ENCODE data around the gene C9orf153. TPM values are rescaled to one million over a fixed set of nuclear protein-coding genes. Genes with fewer than 3 reads are reported as not detected.
A peak's percentile ranks its signal among the peaks of the same experiment; 100 is the strongest.

The C9orf153 gene
- total RNA-seq, 2 donors from 2014 or later = 1.3 to 7.6 TPM

GRCh38 chr9:86286278-86286677 is 26.8 kb upstream of the C9orf153 start:
- DNase-seq = no peak
- H3K36me3 ChIP-seq (replicated peaks in 1 of 2; ENCODE audit: insufficient read depth in 1 of 2, low read depth in 2 of 2) = no peaks in the 10 kb centered on the region
- peaks cover 9% of the 10 kb centered on the region for H3K4me1 ChIP-seq
- ATAC-seq = no peak
- 35 to 60% methylated on average over 3 of the region's 3 CpGs for WGBS, 2 donors
- no peak overlapping the region for H3K27ac ChIP-seq
- intact Hi-C loops (cut with DNase I) = no loop called here
- TF ChIP-seq, protein P1, sequence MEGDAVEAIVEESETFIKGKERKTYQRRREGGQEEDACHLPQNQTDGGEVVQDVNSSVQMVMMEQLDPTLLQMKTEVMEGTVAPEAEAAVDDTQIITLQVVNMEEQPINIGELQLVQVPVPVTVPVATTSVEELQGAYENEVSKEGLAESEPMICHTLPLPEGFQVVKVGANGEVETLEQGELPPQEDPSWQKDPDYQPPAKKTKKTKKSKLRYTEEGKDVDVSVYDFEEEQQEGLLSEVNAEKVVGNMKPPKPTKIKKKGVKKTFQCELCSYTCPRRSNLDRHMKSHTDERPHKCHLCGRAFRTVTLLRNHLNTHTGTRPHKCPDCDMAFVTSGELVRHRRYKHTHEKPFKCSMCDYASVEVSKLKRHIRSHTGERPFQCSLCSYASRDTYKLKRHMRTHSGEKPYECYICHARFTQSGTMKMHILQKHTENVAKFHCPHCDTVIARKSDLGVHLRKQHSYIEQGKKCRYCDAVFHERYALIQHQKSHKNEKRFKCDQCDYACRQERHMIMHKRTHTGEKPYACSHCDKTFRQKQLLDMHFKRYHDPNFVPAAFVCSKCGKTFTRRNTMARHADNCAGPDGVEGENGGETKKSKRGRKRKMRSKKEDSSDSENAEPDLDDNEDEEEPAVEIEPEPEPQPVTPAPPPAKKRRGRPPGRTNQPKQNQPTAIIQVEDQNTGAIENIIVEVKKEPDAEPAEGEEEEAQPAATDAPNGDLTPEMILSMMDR (IDR thresholded peaks at IDR 0.05) = no peak
- no peak for TF ChIP-seq POLR2A (IDR thresholded peaks at IDR 0.05)
- H3K9me3 ChIP-seq = no peaks in the 10 kb centered on the region
- no peak overlapping the region for H3K4me3 ChIP-seq
- no peaks in the 10 kb centered on the region for H3K27me3 ChIP-seq

DNA sequence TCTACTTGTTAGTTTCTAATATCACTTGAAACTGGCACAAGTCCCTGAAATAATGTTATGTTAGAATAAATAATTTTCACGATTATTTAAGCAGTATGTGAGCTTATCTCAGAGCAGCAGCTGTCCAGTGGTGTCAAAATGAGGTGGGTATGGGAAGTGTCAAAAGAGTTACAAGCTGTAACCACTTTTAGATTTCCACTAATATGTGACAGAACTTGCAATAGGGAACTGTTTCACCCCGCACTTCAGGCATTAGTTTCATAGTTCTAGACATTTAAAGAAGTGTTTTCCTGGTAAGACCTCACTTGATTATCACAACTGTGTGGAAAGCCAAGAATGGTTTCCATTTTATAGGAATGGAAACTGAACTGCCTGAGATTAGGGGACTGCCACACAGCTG is 25.8 kb upstream of the C9orf153 start:
- Histone ChIP-seq H3K4me1 (peaks cover 19% of the 10 kb centered on the region), H3K36me3 (replicated peaks in 1 of 2; ENCODE audit: insufficient read depth in 1 of 2, low read depth in 2 of 2) (no peaks in the 10 kb centered on the region), H3K4me3 (no peak overlapping the region), H3K9me3 (no peaks in the 10 kb centered on the region), H3K27me3 (no peaks in the 10 kb centered on the region), H3K27ac (no peak overlapping the region)
- no peak for DNase-seq
- no peak for ATAC-seq
- TF ChIP-seq, protein P1 (IDR thresholded peaks at IDR 0.05) = no peak
- no peak for TF ChIP-seq POLR2A (IDR thresholded peaks at IDR 0.05)
- intact Hi-C loops (cut with DNase I) = no loop called here
- 49 to 63% methylated on average over 2 of the region's 2 CpGs for WGBS, 2 donors

GRCh38 chr9:86282979-86283535 is 23.6 kb upstream of the C9orf153 start:
- intact Hi-C loops (cut with DNase I) = no loop called here
- DNase-seq (no peak), ATAC-seq (peak; percentile 27)
- H3K4me1 ChIP-seq = peaks cover 34% of the 10 kb centered on the region
- peak overlapping the region; percentile 73 to 96 for H3K4me3 ChIP-seq
- TF ChIP-seq POLR2A (IDR thresholded peaks at IDR 0.05) = no peak
- TF ChIP-seq, protein P1 (IDR thresholded peaks at IDR 0.05) = no peak
- H3K27me3 ChIP-seq = no peaks in the 10 kb centered on the region
- H3K9me3 ChIP-seq = no peaks in the 10 kb centered on the region
- peak overlapping the region; percentile 79 to 98 (median 94) for H3K27ac ChIP-seq
- 8 to 11% methylated on average over 11 to 12 of the region's 12 CpGs for WGBS, 2 donors
- H3K36me3 ChIP-seq (replicated peaks in 1 of 2; ENCODE audit: insufficient read depth in 1 of 2, low read depth in 2 of 2) = no peaks in the 10 kb centered on the region

DNA sequence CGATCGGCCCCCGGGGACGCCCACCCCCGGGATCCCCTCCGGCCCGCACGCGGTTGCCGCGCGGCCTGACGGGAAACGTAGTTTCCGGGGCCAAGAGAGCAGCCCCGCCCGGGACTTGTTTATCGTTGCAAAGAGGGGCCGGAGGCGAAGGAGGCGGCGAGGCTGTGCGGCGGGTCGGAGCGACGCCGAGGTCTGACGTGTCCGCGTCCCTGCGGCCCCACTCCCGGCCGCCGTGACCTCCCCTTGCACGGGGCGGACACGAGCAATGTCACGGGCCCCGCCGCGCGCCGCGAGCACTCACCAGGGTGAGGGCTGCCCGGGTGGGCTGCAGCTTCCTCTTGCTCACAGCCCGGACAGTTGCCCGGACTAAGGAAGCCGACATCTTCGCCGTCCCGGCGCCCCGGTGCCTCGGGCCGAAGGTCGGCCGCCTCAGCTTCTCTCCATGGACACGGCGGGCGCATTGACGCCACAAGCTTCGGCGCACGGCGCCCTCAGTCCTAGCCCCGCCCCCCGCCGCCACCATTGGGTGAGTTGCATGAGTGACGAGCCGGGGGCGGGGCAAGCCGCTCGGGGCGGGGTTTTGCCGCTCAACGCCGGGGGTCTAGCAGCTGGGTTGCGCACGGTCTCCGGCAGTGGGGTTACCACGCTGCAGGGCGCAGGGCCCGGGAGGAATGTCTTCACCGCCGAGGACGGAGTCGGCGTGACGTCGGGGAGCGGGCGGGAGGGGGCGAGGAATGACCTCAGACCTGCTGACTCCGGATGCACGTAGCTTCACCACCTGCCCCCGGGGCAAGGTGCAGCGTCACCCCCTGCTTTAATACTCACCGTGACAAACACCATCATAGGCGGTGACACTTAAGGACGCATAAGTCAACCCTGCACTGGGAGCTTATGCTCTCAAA is 22.9 kb upstream of the C9orf153 start, which contains the start of gene ISCA1:
ISCA1 (minus strand) TSS at position 462 of the 902 bp plus-strand sequence; CDS start at position 382, 80 bp downstream.
- intact Hi-C loops (cut with DNase I) = no loop called here
- WGBS, 2 donors = 0% methylated on average over 5 to 84 of the region's 101 CpGs
- Histone ChIP-seq H3K4me1 (peaks cover 34% of the 10 kb centered on the region), H3K27ac (peak within 1 kb of the TSS; percentile 79 to 98 (median 94)), H3K9me3 (no peaks in the 10 kb centered on the region), H3K36me3 (replicated peaks in 1 of 2; ENCODE audit: insufficient read depth in 1 of 2, low read depth in 2 of 2) (no peaks in the 10 kb centered on the region), H3K4me3 (peak within 1 kb of the TSS; percentile 73 to 96), H3K27me3 (no peaks in the 10 kb centered on the region)
- DNase-seq = peak; percentile 97 to 99 (median 97)
- ATAC-seq = peak; percentile 93
- peak; percentile 91 to 95 (median 93) for TF ChIP-seq POLR2A (IDR thresholded peaks at IDR 0.05)
- TF ChIP-seq, protein P1 (IDR thresholded peaks at IDR 0.05) = no peak

Measured in body of pancreas (tissue), 4 donors.